ENCODE results near the gene CHST10. TPM values are rescaled to one million over a fixed set of nuclear protein-coding genes. Genes with fewer than 3 reads are reported as not detected.
A peak's percentile ranks its signal among the peaks of the same experiment; 100 is the strongest.

Gene CHST10
- total and polyA plus RNA-seq, 10 of the 15 experiments (the other 5 are each of a cell fraction or from before 2014, with no cell fraction given), result 2.0 to 22.5 (median 15.7) TPM

DNA sequence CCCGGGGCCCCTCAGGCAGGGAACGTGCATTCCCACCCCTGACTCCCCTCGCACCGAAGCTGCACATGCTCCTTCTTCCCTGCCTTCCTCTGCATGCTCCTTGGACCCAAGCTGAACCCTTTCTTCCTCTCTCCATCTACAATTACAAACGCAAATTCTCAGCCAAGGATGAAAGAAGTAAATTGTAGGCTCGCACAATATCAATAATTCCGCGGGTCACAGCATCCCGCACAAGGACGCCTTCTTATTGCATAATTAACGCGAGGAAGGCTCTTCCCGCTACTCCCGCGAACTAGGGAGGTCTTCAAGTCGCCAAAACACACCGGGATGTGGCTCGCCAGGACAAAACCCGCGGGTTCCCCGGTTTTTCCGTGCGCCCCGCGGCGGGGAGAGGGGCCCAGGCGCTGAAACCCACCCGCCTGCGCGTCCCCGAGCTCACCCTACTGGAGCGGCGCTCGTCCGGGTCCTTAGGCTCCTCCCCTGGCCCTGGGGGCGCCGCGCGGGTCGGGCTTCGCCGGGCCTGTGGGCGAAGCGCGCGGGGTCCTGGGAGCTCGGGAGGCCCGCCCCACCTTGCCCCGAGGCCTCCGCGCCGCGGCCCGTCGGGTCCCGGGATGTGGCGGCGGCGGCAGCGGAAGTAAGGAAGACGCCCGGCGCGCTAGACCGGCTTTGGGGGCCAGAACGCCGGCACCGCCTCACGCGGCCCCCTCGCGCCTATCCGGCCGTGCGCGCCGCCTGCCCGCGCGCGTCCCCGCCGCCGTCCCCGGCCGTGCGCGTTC, at the start of gene CHST10 (continued):
- TF ChIP-seq, protein P1, sequence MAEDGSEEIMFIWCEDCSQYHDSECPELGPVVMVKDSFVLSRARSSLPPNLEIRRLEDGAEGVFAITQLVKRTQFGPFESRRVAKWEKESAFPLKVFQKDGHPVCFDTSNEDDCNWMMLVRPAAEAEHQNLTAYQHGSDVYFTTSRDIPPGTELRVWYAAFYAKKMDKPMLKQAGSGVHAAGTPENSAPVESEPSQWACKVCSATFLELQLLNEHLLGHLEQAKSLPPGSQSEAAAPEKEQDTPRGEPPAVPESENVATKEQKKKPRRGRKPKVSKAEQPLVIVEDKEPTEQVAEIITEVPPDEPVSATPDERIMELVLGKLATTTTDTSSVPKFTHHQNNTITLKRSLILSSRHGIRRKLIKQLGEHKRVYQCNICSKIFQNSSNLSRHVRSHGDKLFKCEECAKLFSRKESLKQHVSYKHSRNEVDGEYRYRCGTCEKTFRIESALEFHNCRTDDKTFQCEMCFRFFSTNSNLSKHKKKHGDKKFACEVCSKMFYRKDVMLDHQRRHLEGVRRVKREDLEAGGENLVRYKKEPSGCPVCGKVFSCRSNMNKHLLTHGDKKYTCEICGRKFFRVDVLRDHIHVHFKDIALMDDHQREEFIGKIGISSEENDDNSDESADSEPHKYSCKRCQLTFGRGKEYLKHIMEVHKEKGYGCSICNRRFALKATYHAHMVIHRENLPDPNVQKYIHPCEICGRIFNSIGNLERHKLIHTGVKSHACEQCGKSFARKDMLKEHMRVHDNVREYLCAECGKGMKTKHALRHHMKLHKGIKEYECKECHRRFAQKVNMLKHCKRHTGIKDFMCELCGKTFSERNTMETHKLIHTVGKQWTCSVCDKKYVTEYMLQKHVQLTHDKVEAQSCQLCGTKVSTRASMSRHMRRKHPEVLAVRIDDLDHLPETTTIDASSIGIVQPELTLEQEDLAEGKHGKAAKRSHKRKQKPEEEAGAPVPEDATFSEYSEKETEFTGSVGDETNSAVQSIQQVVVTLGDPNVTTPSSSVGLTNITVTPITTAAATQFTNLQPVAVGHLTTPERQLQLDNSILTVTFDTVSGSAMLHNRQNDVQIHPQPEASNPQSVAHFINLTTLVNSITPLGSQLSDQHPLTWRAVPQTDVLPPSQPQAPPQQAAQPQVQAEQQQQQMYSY (CRISPR knock-in tag; IDR thresholded peaks at IDR 0.05), result no peak
- no peak for TF ChIP-seq NFIC (IDR thresholded peaks at IDR 0.05; ENCODE audit: low read depth, low read length)
- TF ChIP-seq, protein P2, sequence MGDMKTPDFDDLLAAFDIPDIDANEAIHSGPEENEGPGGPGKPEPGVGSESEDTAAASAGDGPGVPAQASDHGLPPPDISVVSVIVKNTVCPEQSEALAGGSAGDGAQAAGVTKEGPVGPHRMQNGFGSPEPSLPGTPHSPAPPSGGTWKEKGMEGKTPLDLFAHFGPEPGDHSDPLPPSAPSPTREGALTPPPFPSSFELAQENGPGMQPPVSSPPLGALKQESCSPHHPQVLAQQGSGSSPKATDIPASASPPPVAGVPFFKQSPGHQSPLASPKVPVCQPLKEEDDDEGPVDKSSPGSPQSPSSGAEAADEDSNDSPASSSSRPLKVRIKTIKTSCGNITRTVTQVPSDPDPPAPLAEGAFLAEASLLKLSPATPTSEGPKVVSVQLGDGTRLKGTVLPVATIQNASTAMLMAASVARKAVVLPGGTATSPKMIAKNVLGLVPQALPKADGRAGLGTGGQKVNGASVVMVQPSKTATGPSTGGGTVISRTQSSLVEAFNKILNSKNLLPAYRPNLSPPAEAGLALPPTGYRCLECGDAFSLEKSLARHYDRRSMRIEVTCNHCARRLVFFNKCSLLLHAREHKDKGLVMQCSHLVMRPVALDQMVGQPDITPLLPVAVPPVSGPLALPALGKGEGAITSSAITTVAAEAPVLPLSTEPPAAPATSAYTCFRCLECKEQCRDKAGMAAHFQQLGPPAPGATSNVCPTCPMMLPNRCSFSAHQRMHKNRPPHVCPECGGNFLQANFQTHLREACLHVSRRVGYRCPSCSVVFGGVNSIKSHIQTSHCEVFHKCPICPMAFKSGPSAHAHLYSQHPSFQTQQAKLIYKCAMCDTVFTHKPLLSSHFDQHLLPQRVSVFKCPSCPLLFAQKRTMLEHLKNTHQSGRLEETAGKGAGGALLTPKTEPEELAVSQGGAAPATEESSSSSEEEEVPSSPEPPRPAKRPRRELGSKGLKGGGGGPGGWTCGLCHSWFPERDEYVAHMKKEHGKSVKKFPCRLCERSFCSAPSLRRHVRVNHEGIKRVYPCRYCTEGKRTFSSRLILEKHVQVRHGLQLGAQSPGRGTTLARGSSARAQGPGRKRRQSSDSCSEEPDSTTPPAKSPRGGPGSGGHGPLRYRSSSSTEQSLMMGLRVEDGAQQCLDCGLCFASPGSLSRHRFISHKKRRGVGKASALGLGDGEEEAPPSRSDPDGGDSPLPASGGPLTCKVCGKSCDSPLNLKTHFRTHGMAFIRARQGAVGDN (IDR thresholded peaks at IDR 0.05), result peak; percentile 71
- TF ChIP-seq IKZF2 (IDR thresholded peaks at IDR 0.05), result 0 out of 4 replicates have a peak, but pooled peaks of 1 of the 2 experiments have one; percentile 13
- no peak for TF ChIP-seq ZNF622 (IDR thresholded peaks at IDR 0.05)
- TF ChIP-seq, protein P3, sequence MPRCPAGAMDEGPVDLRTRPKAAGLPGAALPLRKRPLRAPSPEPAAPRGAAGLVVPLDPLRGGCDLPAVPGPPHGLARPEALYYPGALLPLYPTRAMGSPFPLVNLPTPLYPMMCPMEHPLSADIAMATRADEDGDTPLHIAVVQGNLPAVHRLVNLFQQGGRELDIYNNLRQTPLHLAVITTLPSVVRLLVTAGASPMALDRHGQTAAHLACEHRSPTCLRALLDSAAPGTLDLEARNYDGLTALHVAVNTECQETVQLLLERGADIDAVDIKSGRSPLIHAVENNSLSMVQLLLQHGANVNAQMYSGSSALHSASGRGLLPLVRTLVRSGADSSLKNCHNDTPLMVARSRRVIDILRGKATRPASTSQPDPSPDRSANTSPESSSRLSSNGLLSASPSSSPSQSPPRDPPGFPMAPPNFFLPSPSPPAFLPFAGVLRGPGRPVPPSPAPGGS (IDR thresholded peaks at IDR 0.05; ENCODE audit: borderline replicate concordance, insufficient read depth, low read depth, low read length, poor library complexity, severe bottlenecking), result peak; percentile 20
- no peak for TF ChIP-seq GABPA (IDR thresholded peaks at IDR 0.05; ENCODE audit: low read depth)
- TF ChIP-seq EZH2 (IDR thresholded peaks at IDR 0.05; ENCODE audit: borderline replicate concordance, control insufficient read depth, low read depth, low read length), result no peak
- peak; percentile 72 for TF ChIP-seq DPF2 (IDR thresholded peaks at IDR 0.05)
- TF ChIP-seq WRNIP1 (IDR thresholded peaks at IDR 0.05; ENCODE audit: borderline replicate concordance, low read depth, low read length), result no peak
- no peak for TF ChIP-seq CBFB (IDR thresholded peaks at IDR 0.05; ENCODE audit: low read depth)
- TF ChIP-seq ZNF217 (IDR thresholded peaks at IDR 0.05), result peak; percentile 69; the same call in 1 of the 2 replicates
- no peak for TF ChIP-seq TCF7 (IDR thresholded peaks at IDR 0.05; ENCODE audit: borderline replicate concordance)
- TF ChIP-seq NR2F1 (conservative IDR thresholded peaks at IDR 0.05), result peak; percentile 77
- no peak for TF ChIP-seq RCOR1 (conservative IDR thresholded peaks at IDR 0.05; ENCODE audit: low read depth, low read length)
- TF ChIP-seq, protein P4, sequence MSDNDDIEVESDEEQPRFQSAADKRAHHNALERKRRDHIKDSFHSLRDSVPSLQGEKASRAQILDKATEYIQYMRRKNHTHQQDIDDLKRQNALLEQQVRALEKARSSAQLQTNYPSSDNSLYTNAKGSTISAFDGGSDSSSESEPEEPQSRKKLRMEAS (IDR thresholded peaks at IDR 0.05; ENCODE audit: low read depth, low read length), result 0 out of 2 replicates have a peak, but pooled peaks have one; percentile 34
- no peak for TF ChIP-seq FOS (IDR thresholded peaks at IDR 0.05; ENCODE audit: borderline replicate concordance, extremely low read depth, insufficient read length)
- no peak for TF ChIP-seq STAT3 (IDR thresholded peaks at IDR 0.05; ENCODE audit: low read depth, low read length)
- no peak for TF ChIP-seq BMI1 (IDR thresholded peaks at IDR 0.05; ENCODE audit: borderline replicate concordance)
- TF ChIP-seq SMARCA5 (IDR thresholded peaks at IDR 0.05), result peak; percentile 79
- 0 out of 2 replicates have a peak, but pooled peaks have one; percentile 35 for TF ChIP-seq ZNF24 (IDR thresholded peaks at IDR 0.05)
- TF ChIP-seq PAX8 (IDR thresholded peaks at IDR 0.05), result no peak

Data from GM12878 (cell line).